HG03060 (cell line): Measurements from ENCODE around the gene SNUPN.
"Not testable (repeated sequence)": the region's sequence is repeated elsewhere in the genome, so short reads cannot be mapped to it uniquely, and the experiment has no call there.

ENCODE experiments used
- ATAC-seq: cut with Tn5 transposase; IDR thresholded peaks from one replicate; pipeline ENCODE4 v1.9.1; 2021; ENCODE audit warnings: low read depth, moderate number of reproducible peaks; ENCODE audit not compliant: unreplicated experiment

SNUPN gene

GRCh38 chr15:75637245-75638009 is 11.9 kb upstream of the SNUPN start:
- no peak for ATAC-seq

- no peak for ATAC-seq
Measured at GRCh38 chr15:75636026-75636425, 10.5 kb upstream of the SNUPN start.

DNA sequence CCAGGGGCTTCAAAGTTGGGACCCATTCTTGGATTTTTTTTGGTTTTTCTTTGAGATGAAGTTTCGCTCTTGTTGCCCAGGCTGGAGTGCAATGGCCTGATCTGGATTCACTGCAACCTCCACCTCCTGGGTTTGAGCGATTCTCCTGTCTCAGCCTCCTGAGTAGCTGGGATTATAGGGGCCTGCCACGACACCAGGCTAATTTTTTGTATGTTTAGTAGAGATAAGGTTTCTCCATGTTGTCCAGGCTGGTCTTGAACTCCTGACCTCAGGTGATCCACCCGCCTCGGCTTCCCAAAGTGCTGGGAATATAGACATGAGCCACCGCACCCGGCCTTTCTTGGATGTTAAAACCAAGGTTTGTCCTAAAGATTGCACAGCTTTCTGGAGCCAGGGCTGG is 8.4 kb upstream of the SNUPN start:
- ATAC-seq, result not testable (repeated sequence)

- ATAC-seq, result no peak
Measured at GRCh38 chr15:75631935-75632334, 6.4 kb upstream of the SNUPN start.

GRCh38 chr15:75622505-75622904 is 3.0 kb downstream of the SNUPN start:
- ATAC-seq, result no peak

GRCh38 chr15:75620841-75621391 is 4.6 kb downstream of the SNUPN start:
- no peak for ATAC-seq

- no peak for ATAC-seq
Measured at GRCh38 chr15:75620058-75620820, 5.3 kb downstream of the SNUPN start.

GRCh38 chr15:75616766-75617165 is 8.8 kb downstream of the SNUPN start:
- ATAC-seq, result no peak

DNA sequence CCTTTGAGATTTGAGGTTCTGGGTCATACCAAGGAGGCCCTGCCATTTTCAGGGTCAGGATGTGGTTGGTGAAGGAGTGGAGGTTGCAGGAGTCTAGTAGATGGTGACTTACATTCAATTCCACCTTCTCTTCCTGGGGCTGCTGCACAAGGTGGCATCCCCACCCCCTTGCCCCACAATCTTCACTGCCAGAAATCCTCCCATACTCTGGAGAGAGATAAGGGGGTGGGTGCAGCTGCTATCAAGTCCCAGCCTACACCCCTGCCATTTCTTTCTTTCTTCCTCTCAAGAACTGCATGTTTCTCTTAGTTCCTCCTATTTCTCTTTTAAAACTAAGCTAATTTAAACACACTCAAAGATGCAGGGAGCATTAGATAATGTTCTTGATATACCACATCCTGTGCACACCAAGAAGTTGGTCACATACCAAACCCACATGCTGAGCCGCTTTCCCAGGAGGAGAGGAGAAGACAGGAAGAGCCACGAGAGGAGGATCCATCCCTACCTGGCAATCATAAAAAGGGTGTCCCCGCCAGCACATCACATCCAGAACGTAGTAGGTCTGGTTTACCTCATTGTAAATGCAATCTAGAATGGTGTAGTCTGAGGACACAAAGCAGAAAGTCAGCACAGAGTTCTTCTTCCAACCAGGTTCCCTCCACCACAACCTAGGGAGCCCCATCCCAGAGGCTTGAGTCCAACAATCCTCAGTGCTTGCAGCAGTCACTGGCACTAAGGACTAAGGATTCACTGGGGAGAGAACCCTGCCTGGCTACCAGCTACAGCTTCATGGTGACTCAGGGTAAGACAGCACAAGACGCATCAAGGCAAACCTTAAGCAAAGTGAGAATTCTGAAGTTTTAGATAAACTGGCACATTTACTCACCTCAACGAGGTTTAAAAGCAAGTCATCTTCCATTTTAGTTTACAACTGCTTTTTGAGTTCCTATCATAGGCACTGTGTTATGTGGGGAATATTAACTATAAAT is 18.5 kb downstream of the SNUPN start:
- no peak for ATAC-seq

- ATAC-seq, result no peak
Measured at GRCh38 chr15:75606026-75606425, 19.5 kb downstream of the SNUPN start.

- no peak for ATAC-seq
Measured at GRCh38 chr15:75599401-75599800, 26.1 kb downstream of the SNUPN start.

DNA sequence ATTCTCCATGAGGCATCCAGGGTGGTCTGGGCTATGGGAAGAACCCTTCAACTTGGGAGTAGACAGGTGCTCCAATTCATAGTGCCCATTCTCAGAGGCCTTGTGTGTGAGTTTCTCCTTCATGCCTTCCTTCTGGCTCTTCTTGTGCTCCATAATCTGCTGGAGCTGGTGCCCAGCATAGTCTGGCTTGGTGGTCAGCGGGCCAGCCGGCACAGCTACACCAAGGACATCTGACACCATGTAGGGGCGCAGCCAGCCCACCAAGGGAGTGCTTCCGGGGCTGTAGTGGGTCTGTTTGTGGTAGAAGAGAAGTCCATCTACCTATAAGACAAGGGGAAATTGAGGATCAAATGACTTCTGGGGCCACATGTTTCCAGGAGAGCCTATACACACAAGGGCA is 27.2 kb downstream of the SNUPN start:
- no peak for ATAC-seq

GRCh38 chr15:75597667-75598341 is 27.7 kb downstream of the SNUPN start:
- ATAC-seq, result no peak

GRCh38 chr15:75596703-75597345 is 28.7 kb downstream of the SNUPN start:
- no peak for ATAC-seq

GRCh38 chr15:75594276-75594675 is 31.2 kb downstream of the SNUPN start:
- no peak for ATAC-seq

DNA sequence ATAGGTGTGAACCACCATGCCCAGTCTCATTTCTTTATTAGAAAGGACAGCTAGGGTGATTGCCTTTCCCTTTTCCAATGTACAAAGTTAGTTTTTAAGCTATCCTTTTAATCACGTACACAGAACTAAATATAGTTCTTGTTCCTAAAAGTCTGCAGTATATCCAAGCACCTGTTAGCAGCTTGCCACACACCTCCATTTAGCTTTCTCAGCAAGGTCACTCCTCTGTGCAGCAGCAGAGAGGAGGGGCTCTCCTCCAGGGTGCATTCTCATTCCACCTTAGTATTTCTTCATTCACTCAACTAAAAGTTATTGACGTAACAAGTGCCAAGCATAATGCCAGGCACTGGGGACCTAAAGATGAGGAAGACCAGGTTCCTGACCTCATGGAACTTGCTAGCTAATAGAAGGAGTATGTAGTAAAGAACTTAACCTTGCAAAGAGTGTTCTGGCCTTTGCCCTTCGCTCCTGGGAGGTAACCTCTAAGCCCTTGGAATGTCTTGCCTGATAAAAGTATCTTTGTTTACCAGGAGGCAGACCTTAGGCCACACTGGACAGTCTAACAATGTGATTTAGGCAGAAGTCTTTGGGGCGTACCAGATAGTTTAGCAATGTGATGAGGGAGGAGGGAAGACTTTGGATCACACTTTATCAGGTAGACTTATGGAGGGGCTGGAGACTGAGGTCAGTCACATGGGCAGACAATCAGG is 33.7 kb downstream of the SNUPN start:
- ATAC-seq, result no peak

DNA sequence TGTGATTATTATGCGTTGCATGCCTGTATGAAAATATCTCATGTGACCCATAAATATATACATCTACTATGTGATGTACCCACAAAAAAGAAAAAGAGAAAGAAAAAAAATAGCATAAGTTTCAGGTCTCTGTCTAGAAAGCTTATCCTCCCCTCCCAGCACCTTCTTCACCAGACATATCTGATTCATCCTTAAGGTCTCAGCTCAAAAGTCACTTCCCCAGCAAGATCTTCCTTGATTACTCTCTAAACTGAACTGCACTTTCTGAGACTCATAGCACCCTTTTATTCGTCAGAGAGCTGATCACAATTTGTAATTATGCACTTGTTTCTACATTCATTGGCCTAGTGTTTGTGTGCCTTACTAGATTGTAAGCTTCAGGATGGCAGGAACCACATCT is 35.3 kb downstream of the SNUPN start:
- ATAC-seq, result no peak

- no peak for ATAC-seq
Measured at GRCh38 chr15:75589071-75589470, 36.5 kb downstream of the SNUPN start.

- ATAC-seq, result not testable (repeated sequence)
Measured at GRCh38 chr15:75586422-75586821, 39.1 kb downstream of the SNUPN start.
